Measurements from ENCODE around the gene COBL.

COBL gene

GRCh38 chr7:51113962-51114361 lies 202.6 kb downstream of the COBL start:
- no peaks in the 10 kb centered on the region for H3K27me3 ChIP-seq
- H3K4me3 ChIP-seq (ENCODE audit: low read depth in 1 of 2, low read length in 1 of 2), result no peak overlapping the region
- H3K36me3 ChIP-seq, result no peaks in the 10 kb centered on the region
- no peak overlapping the region for H3K27ac ChIP-seq
- no peak for TF ChIP-seq CTCF (IDR thresholded peaks at IDR 0.05)
- H3K4me1 ChIP-seq (ENCODE audit: control insufficient read depth in 1 of 2, insufficient read depth in 1 of 2, low read depth in 1 of 2, low read length in 1 of 2), result no peaks in the 10 kb centered on the region
- no peaks in the 10 kb centered on the region for H3K9me3 ChIP-seq

DNA sequence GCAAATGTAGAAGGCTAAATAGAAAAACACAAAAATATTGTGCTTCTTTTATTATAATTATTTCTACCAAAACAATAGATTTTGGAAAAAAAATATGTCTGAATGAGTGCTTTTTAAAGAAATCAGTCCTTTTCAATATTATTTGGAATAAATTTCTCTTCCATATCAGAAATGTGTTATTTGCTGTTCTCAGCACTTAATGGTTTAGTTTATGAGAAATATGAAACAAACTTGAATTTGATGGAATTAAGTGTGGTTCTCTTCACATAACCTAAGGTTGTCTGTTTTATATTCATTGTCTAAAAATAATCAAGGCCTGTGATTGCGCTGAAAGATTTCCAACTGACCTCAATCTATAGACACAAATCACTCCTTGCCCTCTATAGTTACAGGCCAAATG lies 203.0 kb downstream of the COBL start:
- Histone ChIP-seq H3K27me3 (no peaks in the 10 kb centered on the region), H3K27ac (no peak overlapping the region), H3K36me3 (no peaks in the 10 kb centered on the region), H3K4me1 (ENCODE audit: control insufficient read depth in 1 of 2, insufficient read depth in 1 of 2, low read depth in 1 of 2, low read length in 1 of 2) (no peaks in the 10 kb centered on the region), H3K9me3 (no peaks in the 10 kb centered on the region), H3K4me3 (ENCODE audit: low read depth in 1 of 2, low read length in 1 of 2) (no peak overlapping the region)
- no peak for TF ChIP-seq CTCF (IDR thresholded peaks at IDR 0.05)

GRCh38 chr7:51111241-51111940 lies 205.2 kb downstream of the COBL start:
- Histone ChIP-seq H3K27me3 (no peaks in the 10 kb centered on the region), H3K27ac (no peak overlapping the region), H3K9me3 (no peaks in the 10 kb centered on the region), H3K4me3 (ENCODE audit: low read depth in 1 of 2, low read length in 1 of 2) (no peak overlapping the region), H3K4me1 (ENCODE audit: control insufficient read depth in 1 of 2, insufficient read depth in 1 of 2, low read depth in 1 of 2, low read length in 1 of 2) (no peaks in the 10 kb centered on the region), H3K36me3 (no peaks in the 10 kb centered on the region)
- TF ChIP-seq CTCF (IDR thresholded peaks at IDR 0.05), result no peak

GRCh38 chr7:51108134-51108533 lies 208.5 kb downstream of the COBL start:
- no peak for TF ChIP-seq CTCF (IDR thresholded peaks at IDR 0.05)
- Histone ChIP-seq H3K36me3 (no peaks in the 10 kb centered on the region), H3K4me1 (ENCODE audit: control insufficient read depth in 1 of 2, insufficient read depth in 1 of 2, low read depth in 1 of 2, low read length in 1 of 2) (no peaks in the 10 kb centered on the region), H3K4me3 (ENCODE audit: low read depth in 1 of 2, low read length in 1 of 2) (no peak overlapping the region), H3K27me3 (no peaks in the 10 kb centered on the region), H3K27ac (no peak overlapping the region), H3K9me3 (no peaks in the 10 kb centered on the region)

- Histone ChIP-seq H3K4me1 (ENCODE audit: control insufficient read depth in 1 of 2, insufficient read depth in 1 of 2, low read depth in 1 of 2, low read length in 1 of 2) (no peaks in the 10 kb centered on the region), H3K4me3 (ENCODE audit: low read depth in 1 of 2, low read length in 1 of 2) (no peak overlapping the region), H3K36me3 (no peaks in the 10 kb centered on the region), H3K27ac (no peak overlapping the region), H3K27me3 (no peaks in the 10 kb centered on the region), H3K9me3 (no peaks in the 10 kb centered on the region)
- TF ChIP-seq CTCF (IDR thresholded peaks at IDR 0.05), result no peak
Observed at GRCh38 chr7:51104278-51104677, 212.3 kb downstream of the COBL start.
